Cerebellar nuclear complex (tissue), 1 donor: ENCODE data around the gene SLIT2.

ENCODE experiments used
- DNase-seq, 2 experiments: peaks; one replicate each; lab custom pipeline; 2025; lab: John Stamatoyannopoulos, UW

The SLIT2 gene

GRCh38 chr4:20266215-20267082 is 14.7 kb downstream of the SLIT2 start:
- DNase-seq: no peak

- DNase-seq: no peak
Measured at GRCh38 chr4:20268028-20268427, 16.3 kb downstream of the SLIT2 start.

GRCh38 chr4:20269320-20269719 is 17.6 kb downstream of the SLIT2 start:
- no peak for DNase-seq

GRCh38 chr4:20271950-20272349 is 20.2 kb downstream of the SLIT2 start:
- no peak for DNase-seq

- DNase-seq: no peak
Measured at GRCh38 chr4:20272411-20272872, 20.7 kb downstream of the SLIT2 start.

GRCh38 chr4:20273793-20274192 is 22.1 kb downstream of the SLIT2 start:
- DNase-seq: no peak

GRCh38 chr4:20276848-20277247 is 25.1 kb downstream of the SLIT2 start:
- no peak for DNase-seq

GRCh38 chr4:20278195-20278594 is 26.5 kb downstream of the SLIT2 start:
- no peak for DNase-seq

- DNase-seq: no peak
Measured at GRCh38 chr4:20279381-20279780, 27.7 kb downstream of the SLIT2 start.

GRCh38 chr4:20281453-20281852 is 29.7 kb downstream of the SLIT2 start:
- DNase-seq: no peak

GRCh38 chr4:20283039-20283438 is 31.3 kb downstream of the SLIT2 start:
- no peak for DNase-seq

- DNase-seq: no peak
Measured at GRCh38 chr4:20284990-20285389, 33.3 kb downstream of the SLIT2 start.

- no peak for DNase-seq
Measured at GRCh38 chr4:20287246-20287645, 35.5 kb downstream of the SLIT2 start.

- DNase-seq: no peak
Measured at GRCh38 chr4:20288047-20288650, 36.4 kb downstream of the SLIT2 start.

GRCh38 chr4:20288846-20289512 is 37.3 kb downstream of the SLIT2 start:
- no peak for DNase-seq

- no peak for DNase-seq
Measured at GRCh38 chr4:20289782-20290181, 38.1 kb downstream of the SLIT2 start.

GRCh38 chr4:20292739-20293138 is 41.0 kb downstream of the SLIT2 start:
- DNase-seq: no peak

- no peak for DNase-seq
Measured at GRCh38 chr4:20297261-20297660, 45.6 kb downstream of the SLIT2 start.

GRCh38 chr4:20297783-20298182 is 46.1 kb downstream of the SLIT2 start:
- DNase-seq: no peak

GRCh38 chr4:20298455-20298854 is 46.8 kb downstream of the SLIT2 start:
- DNase-seq: no peak

GRCh38 chr4:20298986-20299385 is 47.3 kb downstream of the SLIT2 start:
- DNase-seq: no peak

GRCh38 chr4:20299515-20299914 is 47.8 kb downstream of the SLIT2 start:
- DNase-seq: no peak

- DNase-seq: no peak
Measured at GRCh38 chr4:20301161-20301560, 49.5 kb downstream of the SLIT2 start.
